Stimulated activated CD4-positive, alpha-beta T cell treated with anti-CD3 and anti-CD28 coated beads, Interleukin-2, amount 100 ng/mL, for 4 hours (primary cell): ENCODE data around the gene EAF2.
"Not testable (repeated sequence)": the region's sequence is repeated elsewhere in the genome, so short reads cannot be mapped to it uniquely, and the experiment has no call there.

Experiments
- DNase-seq: peaks from one replicate; pipeline ENCODE4 v3.0.0-alpha.2; 2020; ENCODE audit warnings: low read depth

The EAF2 gene

GRCh38 chr3:121863247-121863646 is 28.2 kb downstream of the EAF2 start:
- DNase-seq: not testable (repeated sequence)

- DNase-seq: no peak
These were observed 28.8 kb downstream of the EAF2 start for GRCh38 chr3:121863801-121864200.

- DNase-seq: no peak
These were observed 34.7 kb downstream of the EAF2 start for GRCh38 chr3:121869736-121870135.

GRCh38 chr3:121870717-121871116 is 35.7 kb downstream of the EAF2 start:
- no peak for DNase-seq

GRCh38 chr3:121871430-121871829 is 36.4 kb downstream of the EAF2 start:
- no peak for DNase-seq

GRCh38 chr3:121878411-121878810 is 43.4 kb downstream of the EAF2 start:
- no peak for DNase-seq

GRCh38 chr3:121883507-121883906 is 48.5 kb downstream of the EAF2 start:
- DNase-seq: no peak

- DNase-seq: no peak
These were observed 50.4 kb downstream of the EAF2 start for GRCh38 chr3:121885386-121885785.

GRCh38 chr3:121894301-121894990 is 59.4 kb downstream of the EAF2 start, which contains the start of gene SLC15A2:
Gene SLC15A2, plus strand, starts transcription at chr3:121894401. Its CDS starts 76 bp downstream, at chr3:121894477.
- DNase-seq: no peak

GRCh38 chr3:121895121-121895520 is 60.1 kb downstream of the EAF2 start:
- no peak for DNase-seq

GRCh38 chr3:121895736-121896135 is 60.7 kb downstream of the EAF2 start:
- DNase-seq: no peak

GRCh38 chr3:121896823-121897222 is 61.8 kb downstream of the EAF2 start:
- no peak for DNase-seq

- DNase-seq: no peak
These were observed 62.3 kb downstream of the EAF2 start for GRCh38 chr3:121897296-121897695.

GRCh38 chr3:121913305-121913990 is 78.4 kb downstream of the EAF2 start:
- no peak for DNase-seq

GRCh38 chr3:121914081-121914998 is 79.3 kb downstream of the EAF2 start:
- DNase-seq: no peak

- no peak for DNase-seq
These were observed 81.2 kb downstream of the EAF2 start for GRCh38 chr3:121916189-121916588.

- no peak for DNase-seq
These were observed 83.9 kb downstream of the EAF2 start for GRCh38 chr3:121918779-121919483.

- DNase-seq: no peak
These were observed 89.7 kb downstream of the EAF2 start for GRCh38 chr3:121924734-121925133.

- no peak for DNase-seq
These were observed 91.4 kb downstream of the EAF2 start for GRCh38 chr3:121926380-121926779.
